IMR-90 (cell line): ENCODE results near the gene SPP1. TPM values are rescaled to one million over a fixed set of nuclear protein-coding genes. Genes with fewer than 3 reads are reported as not detected.

Source experiments
- ATAC-seq: fragments of 200-7000 bp; cut with Tn5 transposase; 2 replicates; pipeline ENCODE4 v1.9.1; 2020; ENCODE audit warnings: low read depth, mild to moderate bottlenecking, moderate library complexity
- BruUV-seq: library from RNA; stranded (reverse); fragments of 400-500 nt; replicated peaks from 2 replicates; lab custom pipeline; 2021; lab: Mats Ljungman, UMichigan
- CTCF ChIA-PET: fragments of 300-600 bp; formaldehyde crosslinking; extraction: SDS; loops from one replicate; lab custom pipeline; 2021; ENCODE audit warnings: antibody characterized with exemption; lab: Yijun Ruan, JAX
- POLR2A ChIA-PET: fragments of 300-600 bp; sonication (Branson Sonifier 250); formaldehyde crosslinking; loops from one replicate; lab custom pipeline; 2022; ENCODE audit warnings: antibody characterized with exemption; ENCODE audit not compliant: unreplicated experiment; lab: Charles Lee
- DNase-seq: peaks from one replicate; pipeline ENCODE4 v3.0.0; 2013
- H2AFZ ChIP-seq: replicated peaks from 2 replicates; pipeline ENCODE3; 2013; ENCODE audit warnings: low read length, mild to moderate bottlenecking; ENCODE audit not compliant: poor library complexity
- H2AK5ac ChIP-seq: 2 replicates; pipeline ENCODE4 v1.6.1; 2013; ENCODE audit warnings: low read depth, low read length, inconsistent platforms
- H2AK9ac ChIP-seq: replicated peaks from 2 replicates; pipeline ENCODE3; 2013; ENCODE audit warnings: mild to moderate bottlenecking, low read depth, low read length, moderate library complexity; ENCODE audit not compliant: poor library complexity
- H2BK120ac ChIP-seq: 2 replicates; pipeline ENCODE4 v1.6.1; 2013; ENCODE audit warnings: low read depth, low read length, inconsistent platforms
- H2BK15ac ChIP-seq: 3 replicates; pipeline ENCODE4 v1.6.1; 2013; ENCODE audit warnings: low read depth, low read length, inconsistent platforms
- H2BK20ac ChIP-seq: 2 replicates; pipeline ENCODE4 v1.6.1; 2013; ENCODE audit warnings: low read depth, mild to moderate bottlenecking, inconsistent platforms, low read length, moderate library complexity
- H2BK5ac ChIP-seq: 2 replicates; pipeline ENCODE4 v1.6.1; 2013; ENCODE audit warnings: mild to moderate bottlenecking, low read depth, low read length, inconsistent platforms; ENCODE audit not compliant: poor library complexity, severe bottlenecking
- H3K14ac ChIP-seq: replicated peaks from 2 replicates; pipeline ENCODE4 v1.6.1; 2013; ENCODE audit warnings: low read depth, low read length, inconsistent platforms
- H3K18ac ChIP-seq: 2 replicates; pipeline ENCODE4 v1.6.1; 2013; ENCODE audit warnings: low read depth, low read length, control low read depth
- H3K23ac ChIP-seq: 2 replicates; pipeline ENCODE4 v1.6.1; 2013; ENCODE audit warnings: low read depth, low read length, inconsistent platforms
- H3K27ac ChIP-seq: 2 replicates; pipeline ENCODE4 v1.5.1; 2013; ENCODE audit warnings: mild to moderate bottlenecking, control low read depth, low read length; ENCODE audit not compliant: insufficient read depth
- H3K27me3 ChIP-seq: 2 replicates; pipeline ENCODE4 v1.6.1; 2013; ENCODE audit warnings: low read length; ENCODE audit not compliant: control insufficient read depth, insufficient read depth
- H3K36me3 ChIP-seq: 2 replicates; pipeline ENCODE4 v1.6.1; 2013; ENCODE audit warnings: low read length, mixed read lengths; ENCODE audit not compliant: control insufficient read depth, insufficient read depth
- H3K4ac ChIP-seq: 2 replicates; pipeline ENCODE4 v1.6.1; 2013; ENCODE audit warnings: low read depth, low read length, inconsistent platforms
- H3K4me1 ChIP-seq: 2 replicates; pipeline ENCODE4 v1.6.1; 2013; ENCODE audit warnings: low read length, mixed read lengths; ENCODE audit not compliant: control insufficient read depth, insufficient read depth
- H3K4me2 ChIP-seq: 2 replicates; pipeline ENCODE4 v1.6.1; 2013; ENCODE audit warnings: low read depth, mild to moderate bottlenecking, control low read depth, low read length, moderate library complexity
- H3K4me3 ChIP-seq: 2 replicates; pipeline ENCODE4 v1.5.1; 2013; ENCODE audit warnings: low read depth, mild to moderate bottlenecking, control low read depth, low read length, moderate library complexity; ENCODE audit not compliant: insufficient read depth
- H3K56ac ChIP-seq: 2 replicates; pipeline ENCODE4 v1.6.1; 2013; ENCODE audit warnings: low read length, inconsistent platforms; ENCODE audit not compliant: insufficient read depth; ENCODE audit errors: extremely low read depth
- H3K79me1 ChIP-seq, 2 experiments: 2 replicates each; pipeline ENCODE4 v1.6.1; 2013; ENCODE audit warnings: low read length in 2 of 2, inconsistent platforms in 1 of 2, low read depth in 1 of 2
- H3K9ac ChIP-seq: 2 replicates; pipeline ENCODE4 v1.6.1; 2013; ENCODE audit warnings: low read depth, low read length, control low read depth
- H3K9me1 ChIP-seq: 2 replicates; pipeline ENCODE4 v1.6.1; 2013; ENCODE audit warnings: low read length, inconsistent platforms; ENCODE audit not compliant: insufficient read depth
- H3K9me3 ChIP-seq: 2 replicates; pipeline ENCODE4 v1.6.1; 2013; ENCODE audit warnings: low read length; ENCODE audit not compliant: control insufficient read depth, insufficient read depth
- H4K20me1 ChIP-seq: 2 replicates; pipeline ENCODE4 v1.6.1; 2013; ENCODE audit warnings: low read length, inconsistent platforms; ENCODE audit not compliant: insufficient read depth
- H4K5ac ChIP-seq: 2 replicates; pipeline ENCODE4 v1.6.1; 2013; ENCODE audit warnings: mild to moderate bottlenecking, low read depth, low read length, control low read depth
- H4K8ac ChIP-seq, 2 experiments: 2 replicates each; pipeline ENCODE4 v1.6.1; 2013; ENCODE audit warnings: low read depth in 2 of 2, low read length in 2 of 2, control low read depth in 1 of 2, inconsistent platforms in 1 of 2
- H4K91ac ChIP-seq: 2 replicates; pipeline ENCODE4 v1.6.1; 2013; ENCODE audit warnings: low read depth, low read length, inconsistent platforms; ENCODE audit not compliant: insufficient read depth
- CEBPB ChIP-seq: IDR thresholded peaks from 2 replicates; pipeline ENCODE4 v1.6.1; 2012; ENCODE audit warnings: low read depth, low read length, improper control_type of control experiment
- CHD1 ChIP-seq: IDR thresholded peaks from 2 replicates; pipeline ENCODE4 v1.6.1; 2012; ENCODE audit warnings: low read depth, low read length, improper control_type of control experiment
- FOS ChIP-seq: fragments of 150-350 bp; IDR thresholded peaks from 2 replicates; pipeline ENCODE4 v1.6.1; 2016; ENCODE audit warnings: low read depth, low read length
- MAFK ChIP-seq: IDR thresholded peaks from 2 replicates; pipeline ENCODE4 v1.6.1; 2012; ENCODE audit warnings: low read depth, low read length, improper control_type of control experiment
- POLR2A ChIP-seq: IDR thresholded peaks from 2 replicates; pipeline ENCODE4 v1.6.1; 2012; ENCODE audit warnings: mild to moderate bottlenecking, low read depth, low read length
- RCOR1 ChIP-seq: IDR thresholded peaks from 2 replicates; pipeline ENCODE4 v1.6.1; 2012; ENCODE audit warnings: mild to moderate bottlenecking, low read length, improper control_type of control experiment; ENCODE audit not compliant: insufficient replicate concordance
- USF2 ChIP-seq: fragments of 150-350 bp; IDR thresholded peaks from 2 replicates; pipeline ENCODE4 v1.6.1; 2017; ENCODE audit warnings: mild to moderate bottlenecking, antibody characterized with exemption, low read length, low read depth
- whole genome bisulfite sequencing, 2 experiments: methylation state at CpG; one replicate each; pipeline versions ENCODE4 v1.1.5 to v1.1.7; 2013; ENCODE audit warnings: missing lambda C conversion rate in 2 of 2; ENCODE audit not compliant: insufficient read length in 1 of 2; ENCODE audit errors: extremely low coverage in 2 of 2; 5-methylcytosine and 5-hydroxymethylcytosine counted together
- dilution Hi-C: fragments of 300-500 bp; cut with HindIII; formaldehyde crosslinking; loops from one replicate; pipeline ENCODE4 v1.14.3; 2018; ENCODE audit warnings: low sequenced_read_pairs; ENCODE audit not compliant: unreplicated experiment
- in situ Hi-C: fragments of 300-500 bp; cut with MboI; formaldehyde crosslinking; loops from 3 replicates; pipeline ENCODE4 v1.14.3; 2019; ENCODE audit warnings: low sequenced_read_pairs, inconsistent platforms, mixed read lengths
- intact Hi-C: fragments of 100-400 bp; cut with micrococcal nuclease; formaldehyde crosslinking; loops from 2 replicates; pipeline ENCODE4 v1.10.0; 2022
- polyA plus RNA-seq, 3 experiments: library from polyadenylated mRNA; depleted of rRNA; stranded (reverse); fragments of >200 nt; gene quantifications; 2 replicates each; pipeline ENCODE4 v1.2.3, GENCODE V29; 2012; ENCODE audit warnings: low replicate concordance in 1 of 3
- total RNA-seq: library from RNA; depleted of rRNA; stranded (reverse); fragments of >200 nt; gene quantifications from 2 replicates; pipeline ENCODE4 v1.2.3, GENCODE V29; 2012

SPP1 gene
- total and polyA plus RNA-seq, 2 of the 4 experiments (the other 2 are of a cell fraction) = 0.18 to 0.50 TPM

GRCh38 chr4:88009871-88010270 is 34.4 kb downstream of the SPP1 start:
- no peak overlapping the region for H2AK5ac ChIP-seq
- ATAC-seq = no peak
- no peak overlapping the region; the same call in 1 of the 2 replicates for H3K56ac ChIP-seq
- H3K27ac ChIP-seq = no peak overlapping the region
- no peak overlapping the region for H3K14ac ChIP-seq
- POLR2A ChIA-PET = no interaction called here
- dilution Hi-C loops = no loop called here
- no CpG with 5 or more reads among the region's 5 CpGs for WGBS, 2 experiments
- in situ Hi-C loops = no loop called here
- BruUV-seq = no TSS peak
- no peak overlapping the region for H3K4me3 ChIP-seq
- no peaks in the 10 kb centered on the region for H3K27me3 ChIP-seq
- no peak overlapping the region for H3K18ac ChIP-seq
- H2BK20ac ChIP-seq = no peak overlapping the region
- no peaks in the 10 kb centered on the region for H3K9me3 ChIP-seq
- H3K4me1 ChIP-seq = peaks cover 15% of the 10 kb centered on the region
- H2BK15ac ChIP-seq = no peak overlapping the region
- H4K91ac ChIP-seq = no peak overlapping the region
- H2BK120ac ChIP-seq = no peak overlapping the region
- H2AFZ ChIP-seq = no peak overlapping the region
- H3K79me1 ChIP-seq = peaks cover 24 to 45% of the 10 kb centered on the region in 2 experiments
- no peak for DNase-seq
- H3K9ac ChIP-seq = 0 out of 2 replicates have a peak overlapping the region, but pooled peaks have one; percentile 50
- H3K23ac ChIP-seq = no peak overlapping the region
- CTCF ChIA-PET = no interaction called here
- H4K8ac ChIP-seq = no peak overlapping the region
- TF ChIP-seq MAFK (no peak), USF2 (no peak), RCOR1 (no peak), CEBPB (no peak), FOS (no peak), POLR2A (no peak), CHD1 (no peak)
- no peak overlapping the region for H4K5ac ChIP-seq
- peaks cover 26% of the 10 kb centered on the region for H4K20me1 ChIP-seq
- peak overlapping the region; percentile 71 for H3K4me2 ChIP-seq
- H3K36me3 ChIP-seq = no peaks in the 10 kb centered on the region
- H2BK5ac ChIP-seq = no peak overlapping the region
- H3K9me1 ChIP-seq = peaks cover 10% of the 10 kb centered on the region
- H3K4ac ChIP-seq = peak overlapping the region; percentile 40; the same call in 1 of the 2 replicates
- intact Hi-C loops = loop anchor here (5.0 kb wide), 2 partner anchors 38 to 1003 kb away; no protein-coding TSS in a partner anchor
- no peak overlapping the region for H2AK9ac ChIP-seq
